GM19468 (cell line): ENCODE data around the gene MRM1.

Experiments used
- ATAC-seq: cut with Tn5 transposase; IDR thresholded peaks from one replicate; pipeline ENCODE4 v1.9.1; 2021; ENCODE audit warnings: mild to moderate bottlenecking, moderate library complexity, moderate number of reproducible peaks; ENCODE audit not compliant: unreplicated experiment; ENCODE audit errors: extremely low read depth

The MRM1 gene, protein sequence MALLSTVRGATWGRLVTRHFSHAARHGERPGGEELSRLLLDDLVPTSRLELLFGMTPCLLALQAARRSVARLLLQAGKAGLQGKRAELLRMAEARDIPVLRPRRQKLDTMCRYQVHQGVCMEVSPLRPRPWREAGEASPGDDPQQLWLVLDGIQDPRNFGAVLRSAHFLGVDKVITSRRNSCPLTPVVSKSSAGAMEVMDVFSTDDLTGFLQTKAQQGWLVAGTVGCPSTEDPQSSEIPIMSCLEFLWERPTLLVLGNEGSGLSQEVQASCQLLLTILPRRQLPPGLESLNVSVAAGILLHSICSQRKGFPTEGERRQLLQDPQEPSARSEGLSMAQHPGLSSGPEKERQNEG

DNA sequence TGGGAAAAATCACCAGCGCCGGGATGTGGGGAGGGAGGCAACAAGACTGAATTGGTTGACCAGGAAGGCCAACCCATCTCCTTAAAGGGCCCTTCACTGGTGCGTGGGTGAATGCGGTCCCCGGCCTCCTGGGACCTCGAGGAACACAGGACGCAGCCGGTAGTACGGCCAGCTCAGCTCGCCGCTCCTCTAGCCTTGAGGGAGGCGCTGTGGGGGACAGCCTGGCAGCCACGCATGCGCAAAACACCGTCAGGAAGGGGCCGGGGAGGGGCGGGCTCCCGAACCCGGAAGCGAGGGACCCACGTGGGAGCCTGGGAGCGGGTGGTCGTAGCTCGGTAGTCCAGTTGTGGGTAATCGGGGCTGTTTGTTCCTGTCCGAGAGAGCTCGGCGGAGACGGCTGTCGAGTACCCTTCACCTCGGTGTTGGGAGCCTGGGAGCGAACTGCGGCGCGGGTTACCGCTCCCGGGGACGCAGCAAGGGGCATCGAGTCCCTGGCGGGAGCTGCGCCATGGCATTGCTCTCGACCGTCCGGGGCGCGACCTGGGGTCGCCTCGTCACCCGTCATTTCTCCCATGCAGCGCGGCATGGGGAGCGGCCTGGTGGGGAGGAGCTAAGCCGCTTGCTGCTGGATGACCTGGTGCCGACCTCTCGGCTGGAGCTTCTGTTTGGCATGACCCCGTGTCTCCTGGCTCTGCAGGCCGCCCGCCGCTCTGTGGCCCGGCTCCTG is at the start of gene MRM1:
MRM1 (plus strand) TSS at position 281 of the 727 bp plus-strand sequence; CDS start at position 509, 228 bp downstream.
- ATAC-seq, result peak; percentile 49

DNA sequence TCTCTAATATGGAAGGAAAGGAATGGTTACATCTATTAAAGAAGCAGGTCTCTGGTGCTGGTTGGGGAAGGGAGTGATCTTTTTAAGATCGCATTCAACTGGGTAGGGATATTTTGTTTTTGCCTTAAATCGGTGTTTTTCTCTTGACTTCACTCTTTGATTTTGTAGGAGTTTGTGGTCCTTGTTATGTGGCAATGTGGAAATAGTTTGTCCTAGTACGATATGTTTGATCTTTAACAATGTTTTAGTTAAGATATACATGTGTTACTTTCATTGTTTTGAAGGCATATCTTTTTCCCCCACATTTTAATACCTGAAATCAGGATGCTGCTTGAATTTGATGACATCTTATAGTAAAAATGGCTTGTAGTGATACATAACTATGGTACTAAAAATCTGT is 47.9 kb upstream of the MRM1 start:
- no peak for ATAC-seq

DNA sequence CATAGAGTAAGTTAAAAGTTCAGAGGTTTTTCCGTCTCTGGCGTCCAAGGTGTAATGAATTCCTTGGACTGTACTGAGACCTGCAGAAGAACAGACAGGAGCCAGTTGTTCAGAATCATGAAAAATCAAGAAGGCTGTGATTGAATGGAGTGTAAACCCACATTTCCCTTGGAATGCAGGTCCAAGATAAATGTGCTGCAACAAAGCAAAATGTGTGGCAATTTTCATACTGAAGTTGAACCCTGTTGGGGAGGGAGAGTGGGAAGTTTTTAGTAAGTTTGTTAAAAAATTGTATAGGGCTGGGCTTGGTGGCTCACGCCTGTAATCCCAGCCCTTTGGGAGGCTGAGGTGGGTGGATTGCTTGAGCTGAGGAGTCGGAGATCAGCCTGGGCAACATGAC is 35.3 kb upstream of the MRM1 start:
- no peak for ATAC-seq

DNA sequence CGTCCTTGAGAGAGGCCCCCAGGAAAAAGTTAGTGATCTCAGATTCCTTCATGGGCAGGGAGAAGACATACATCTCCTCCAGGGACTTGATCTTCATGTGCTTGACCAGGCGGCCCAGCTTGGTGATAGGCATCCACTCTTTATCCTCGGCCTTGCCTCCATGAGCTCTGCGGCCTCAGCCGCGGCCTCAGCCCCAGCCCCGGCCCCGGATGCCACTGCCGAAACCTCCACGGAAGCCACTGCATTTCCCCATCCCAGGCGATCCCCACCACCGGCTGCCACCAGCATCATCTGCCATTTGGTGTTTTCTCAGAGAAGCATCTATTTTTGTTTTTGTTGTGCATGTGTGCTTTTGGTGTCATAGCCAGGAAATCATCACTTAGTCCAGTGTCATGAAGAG is 26.4 kb upstream of the MRM1 start:
- no peak for ATAC-seq

DNA sequence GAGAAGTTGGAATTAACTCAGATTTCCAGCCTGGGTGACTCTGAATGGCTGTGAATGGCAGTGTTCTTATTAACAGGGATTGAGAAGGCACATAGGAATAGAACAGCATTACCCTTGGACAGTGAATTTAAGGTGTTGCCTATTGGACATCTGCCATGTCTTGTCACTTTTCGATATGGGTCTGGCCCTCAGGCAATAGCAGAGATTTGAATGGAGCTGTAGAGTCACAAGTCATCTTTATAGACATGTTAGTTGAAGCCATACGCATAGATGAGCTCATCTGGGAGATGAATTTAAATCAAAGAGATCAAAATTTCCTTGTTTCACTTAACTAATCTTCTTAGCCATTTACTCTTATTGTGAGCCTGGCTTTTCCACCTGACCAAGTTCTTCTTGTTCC is 24.6 kb upstream of the MRM1 start:
- no peak for ATAC-seq

DNA sequence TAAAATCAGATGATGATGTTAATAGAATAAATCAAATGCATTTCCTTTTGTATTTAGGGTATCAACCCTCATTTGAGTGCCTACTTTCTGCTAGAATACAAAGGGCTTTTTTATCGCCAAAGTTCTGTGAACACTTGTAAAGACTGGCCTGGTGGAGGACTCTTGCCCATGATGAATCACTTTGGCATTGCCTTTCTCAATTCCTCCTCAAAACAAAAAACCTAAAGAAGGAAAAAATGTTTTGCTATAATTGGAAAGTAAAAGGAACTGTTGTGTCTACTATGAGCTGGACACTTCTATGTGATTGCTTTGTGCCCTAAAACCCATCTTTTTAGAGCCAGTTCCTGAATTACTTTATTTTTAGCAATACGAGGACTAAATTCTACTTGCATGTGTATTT is 22.7 kb upstream of the MRM1 start:
- no peak for ATAC-seq

DNA sequence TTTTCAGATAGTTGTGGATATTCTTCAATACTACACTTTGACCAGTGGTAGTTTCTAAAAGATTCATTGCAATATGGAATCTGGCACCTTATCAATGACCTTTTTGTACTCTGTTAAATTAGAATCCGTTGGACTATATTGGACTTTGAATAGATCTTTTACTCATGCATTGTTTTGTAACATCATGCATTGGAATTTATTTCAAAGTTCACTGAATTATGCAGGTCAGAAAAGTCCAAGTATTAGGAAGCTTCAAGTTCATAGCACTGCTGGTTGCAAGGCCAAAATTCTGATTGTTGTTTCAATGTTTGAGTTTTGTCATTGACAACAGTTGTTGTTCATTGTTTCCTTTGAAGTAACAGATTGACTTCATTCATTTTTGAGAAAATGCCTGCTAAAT is 17.6 kb upstream of the MRM1 start:
- no peak for ATAC-seq

DNA sequence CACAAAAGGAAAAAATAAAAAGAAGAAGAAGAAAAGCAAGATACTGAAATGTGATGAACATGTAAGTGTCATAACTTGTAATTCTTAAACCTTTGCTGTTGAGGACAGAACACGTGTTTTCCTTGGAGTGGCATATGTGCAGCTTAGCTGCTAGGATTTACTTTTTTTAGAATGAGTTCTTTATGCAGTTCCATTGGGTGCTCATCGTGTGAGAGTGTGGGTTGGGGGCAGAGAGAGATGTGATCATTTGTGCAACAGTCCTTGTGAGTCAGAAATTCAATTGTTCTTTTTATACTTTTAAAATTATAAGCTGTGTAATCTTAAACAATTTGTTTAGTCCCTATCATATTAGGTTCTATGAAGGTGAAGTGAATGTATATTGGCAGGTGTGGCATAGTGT is 15.2 kb upstream of the MRM1 start:
- no peak for ATAC-seq

DNA sequence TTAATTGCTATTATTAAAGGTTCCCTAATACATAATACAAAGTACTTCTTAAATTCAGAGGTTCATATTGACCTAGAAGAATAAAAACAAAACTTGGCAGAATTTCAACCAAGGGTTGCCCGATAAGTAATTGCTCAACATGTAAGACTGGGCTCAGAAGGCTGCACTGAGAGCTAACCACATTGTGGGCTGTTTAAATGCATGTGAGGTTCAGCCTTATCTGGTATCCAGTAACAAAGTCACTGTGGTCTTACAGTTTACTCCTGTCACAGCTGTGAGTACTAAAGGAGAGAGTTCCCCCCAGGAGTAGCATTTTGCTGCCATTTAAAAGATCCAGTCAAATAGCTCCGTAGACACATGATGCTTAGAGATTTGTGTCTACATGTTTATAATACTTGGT is 11.3 kb upstream of the MRM1 start:
- no peak for ATAC-seq

DNA sequence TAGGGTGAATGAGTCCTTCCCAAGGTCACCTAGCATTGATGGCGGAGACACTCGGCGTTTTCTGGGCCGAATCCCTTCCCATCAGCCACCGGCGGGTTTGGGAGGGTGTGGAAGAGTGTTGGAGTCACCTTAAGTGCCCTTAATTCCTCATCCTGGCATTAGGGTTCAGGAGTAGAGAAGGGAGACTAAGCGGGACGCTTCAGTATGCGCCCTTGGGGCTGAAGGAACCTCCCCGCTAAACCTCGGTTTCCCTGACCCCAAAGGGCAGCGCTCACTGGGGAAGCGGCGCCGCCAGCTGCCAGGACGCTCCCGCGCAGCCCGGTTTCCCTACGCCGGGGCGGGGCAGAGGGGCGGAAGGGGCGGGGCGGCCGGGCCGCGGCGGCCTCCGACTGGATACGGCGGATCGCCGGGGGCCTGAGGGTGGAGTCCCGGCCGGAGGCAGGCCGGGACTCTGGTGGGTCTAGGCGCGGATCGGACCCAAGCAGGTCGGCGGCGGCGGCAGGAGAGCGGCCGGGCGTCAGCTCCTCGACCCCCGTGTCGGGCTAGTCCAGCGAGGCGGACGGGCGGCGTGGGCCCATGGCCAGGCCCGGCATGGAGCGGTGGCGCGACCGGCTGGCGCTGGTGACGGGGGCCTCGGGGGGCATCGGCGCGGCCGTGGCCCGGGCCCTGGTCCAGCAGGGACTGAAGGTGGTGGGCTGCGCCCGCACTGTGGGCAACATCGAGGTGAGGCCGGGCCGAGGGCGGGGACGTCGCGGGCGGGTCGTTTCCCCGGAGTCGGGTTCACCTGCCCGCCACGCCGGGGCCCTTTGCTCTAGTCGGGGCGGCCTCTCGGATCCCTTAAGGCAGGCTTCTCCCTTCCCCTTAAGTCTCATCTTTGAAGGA is 9.7 kb upstream of the MRM1 start, which contains the start of gene DHRS11:
DHRS11 (plus strand) TSS at position 446 of the 882 bp plus-strand sequence; CDS start at position 577, 131 bp downstream.
- peak; percentile 37 for ATAC-seq

DNA sequence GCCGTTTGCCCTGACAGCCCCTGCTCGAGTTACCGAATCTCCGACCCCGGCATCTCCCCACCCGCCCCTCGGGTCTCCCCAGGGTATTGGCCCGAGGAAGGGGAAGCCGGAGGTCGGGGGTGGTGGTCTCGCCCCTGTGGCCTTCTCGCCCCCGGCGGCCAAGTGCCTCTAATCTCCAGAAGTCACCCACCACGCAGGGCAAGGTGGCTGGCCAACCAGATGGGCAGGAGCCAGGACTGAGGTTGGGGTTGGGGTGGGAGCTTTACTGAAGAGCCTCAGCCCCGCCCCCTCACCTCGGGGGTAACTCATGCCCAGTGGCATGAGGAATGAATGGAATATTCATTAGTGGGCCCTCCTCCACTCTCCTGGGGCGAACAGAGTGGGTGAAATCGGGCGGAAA is 9.1 kb upstream of the MRM1 start:
- no peak for ATAC-seq

DNA sequence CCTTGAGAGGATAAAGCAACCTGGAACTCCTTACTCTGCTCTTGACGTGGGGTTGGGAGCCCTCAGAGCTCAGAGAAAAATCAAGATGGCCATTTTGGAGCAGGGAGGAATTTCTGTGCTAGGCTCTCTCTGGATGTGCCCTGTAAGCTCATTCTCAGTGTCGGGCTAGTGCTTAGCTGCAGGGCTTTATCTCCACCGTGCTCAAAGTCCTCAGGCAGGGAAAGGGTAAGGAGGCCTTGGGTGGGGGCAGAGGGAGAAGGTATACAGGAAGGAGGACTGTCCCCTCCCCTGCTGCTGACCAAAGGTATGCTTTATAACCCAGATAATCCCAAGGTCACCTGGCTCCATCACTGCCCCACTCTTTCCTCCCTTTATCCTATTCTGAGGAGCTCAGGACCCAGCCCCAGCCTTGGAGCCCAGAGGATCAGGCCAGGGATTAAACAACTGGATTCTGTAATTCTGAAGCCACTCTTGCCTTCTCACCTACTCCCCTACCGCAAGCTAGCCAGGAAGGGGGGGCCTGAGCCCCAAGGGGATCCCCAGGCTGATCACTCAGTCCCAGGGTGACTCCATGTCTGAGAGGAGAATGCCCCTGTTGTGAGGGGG is 8.6 kb upstream of the MRM1 start:
- no peak for ATAC-seq

DNA sequence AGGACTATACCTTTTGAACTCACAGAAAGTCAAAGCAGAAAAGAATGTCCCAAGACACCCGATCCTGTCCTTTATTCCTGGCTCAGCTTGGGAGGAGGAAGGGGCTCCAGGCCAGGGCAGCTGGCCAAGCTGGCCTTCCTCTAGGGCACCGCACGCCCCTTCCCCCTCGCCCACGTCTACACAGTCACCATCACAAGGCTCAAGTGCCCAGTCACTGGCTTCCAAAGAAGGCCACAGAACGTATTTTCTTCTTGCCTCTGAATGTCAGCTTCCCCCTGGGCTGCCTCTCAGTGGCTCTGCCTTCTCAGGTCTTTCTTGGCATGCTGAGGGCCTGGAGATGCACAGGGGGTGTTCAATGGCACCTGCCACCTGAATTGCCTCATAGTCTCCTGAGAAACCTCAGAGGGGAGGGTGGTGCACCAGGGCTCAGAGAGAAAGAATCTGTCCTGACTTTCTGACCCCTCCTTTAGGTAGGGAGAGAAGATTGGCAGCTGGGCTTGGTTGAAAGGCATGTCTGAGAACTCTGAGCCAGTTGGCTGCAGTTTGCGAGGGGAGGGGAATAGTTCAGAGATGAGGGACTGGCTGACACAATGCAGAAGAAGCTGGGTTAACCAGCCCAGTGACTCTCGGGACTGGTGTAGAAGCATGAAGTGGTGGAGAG is 7.6 kb upstream of the MRM1 start:
- ATAC-seq, result no peak

DNA sequence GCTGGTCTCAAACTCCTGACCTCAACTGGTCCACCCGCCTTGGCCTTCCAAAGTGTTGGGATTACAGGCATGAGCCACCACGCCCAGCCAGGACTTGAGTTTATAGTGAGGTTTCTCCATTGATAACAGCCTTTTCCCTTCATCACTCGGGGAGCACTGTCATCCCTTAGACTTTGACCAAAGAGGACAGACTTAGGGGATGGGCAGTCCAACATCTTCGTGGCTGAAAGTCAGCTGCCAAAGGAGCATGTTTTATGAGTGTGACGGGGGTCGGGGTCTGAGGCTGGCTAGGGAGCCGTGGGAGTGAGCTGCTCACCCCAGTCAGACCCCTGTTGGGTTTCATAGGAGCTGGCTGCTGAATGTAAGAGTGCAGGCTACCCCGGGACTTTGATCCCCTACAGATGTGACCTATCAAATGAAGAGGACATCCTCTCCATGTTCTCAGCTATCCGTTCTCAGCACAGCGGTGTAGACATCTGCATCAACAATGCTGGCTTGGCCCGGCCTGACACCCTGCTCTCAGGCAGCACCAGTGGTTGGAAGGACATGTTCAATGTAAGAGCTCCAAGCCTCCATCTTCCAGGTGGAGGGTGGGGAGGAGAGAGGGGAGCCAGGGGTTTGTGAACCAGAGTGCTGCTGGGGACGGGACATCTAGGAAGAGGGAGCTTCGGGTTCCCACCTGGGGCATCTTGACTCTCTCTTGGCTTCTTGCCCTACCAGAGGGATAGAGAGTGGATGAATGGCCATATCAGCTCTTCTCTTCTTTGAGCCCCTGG is 6.6 kb upstream of the MRM1 start:
- no peak for ATAC-seq

DNA sequence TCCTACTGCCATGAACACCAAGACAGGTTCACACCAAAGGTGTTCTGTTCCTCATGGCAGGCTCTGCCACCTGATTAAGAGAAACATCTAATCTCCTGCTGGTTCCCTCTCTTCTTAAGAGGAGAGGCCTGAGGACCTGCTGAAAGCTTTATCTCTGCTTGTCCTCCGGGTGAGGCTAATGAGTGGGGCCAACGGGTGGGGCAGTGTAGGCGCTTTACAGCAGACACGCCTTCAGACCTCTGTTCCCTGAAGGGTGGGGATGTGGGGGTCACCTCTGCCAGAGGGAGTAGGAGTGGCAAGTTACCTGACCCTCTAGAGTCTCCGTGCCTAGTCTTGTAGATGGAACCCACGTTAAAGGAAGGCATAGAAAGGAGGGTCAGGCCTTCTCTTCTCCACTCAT is 4.2 kb upstream of the MRM1 start:
- no peak for ATAC-seq

DNA sequence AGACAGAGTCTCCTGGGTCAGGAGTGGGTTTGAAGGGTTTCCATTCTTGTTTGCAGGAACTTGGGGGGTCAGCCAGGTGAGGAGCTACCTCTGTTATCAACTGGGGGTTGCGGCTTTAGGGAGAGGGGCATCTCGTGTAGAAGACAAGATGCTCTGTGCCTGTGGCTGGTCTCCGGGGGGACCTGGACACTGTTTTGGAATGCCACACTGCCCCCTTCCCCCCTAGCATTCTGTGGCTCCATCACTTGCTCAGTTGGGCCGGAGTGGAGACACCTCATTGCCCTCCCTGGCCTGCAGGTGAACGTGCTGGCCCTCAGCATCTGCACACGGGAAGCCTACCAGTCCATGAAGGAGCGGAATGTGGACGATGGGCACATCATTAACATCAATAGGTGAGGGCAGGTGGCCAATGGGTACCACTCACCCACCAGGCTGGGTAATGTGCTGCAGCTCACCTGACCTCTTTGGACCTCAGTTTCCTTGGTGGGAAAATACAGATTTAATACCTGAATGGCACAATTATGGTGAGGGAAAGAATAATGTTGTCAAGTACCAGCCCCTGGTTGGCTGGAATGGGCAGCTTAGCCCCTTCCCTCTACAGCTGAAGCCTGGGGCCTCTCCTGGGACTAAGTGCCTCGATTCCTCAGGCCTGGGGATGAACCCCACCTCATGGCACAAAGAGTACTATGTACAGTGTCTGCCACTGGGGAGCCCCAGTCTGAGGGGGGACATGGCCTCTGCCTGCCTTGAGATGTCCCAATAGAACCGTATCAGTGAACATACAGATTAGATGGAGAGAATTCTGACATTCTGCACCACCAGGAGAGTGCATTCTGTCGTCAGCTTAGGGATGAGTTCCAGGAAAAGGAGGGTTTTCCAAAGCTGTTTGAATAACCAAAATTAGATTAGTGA is 3.3 kb upstream of the MRM1 start:
- no peak for ATAC-seq

DNA sequence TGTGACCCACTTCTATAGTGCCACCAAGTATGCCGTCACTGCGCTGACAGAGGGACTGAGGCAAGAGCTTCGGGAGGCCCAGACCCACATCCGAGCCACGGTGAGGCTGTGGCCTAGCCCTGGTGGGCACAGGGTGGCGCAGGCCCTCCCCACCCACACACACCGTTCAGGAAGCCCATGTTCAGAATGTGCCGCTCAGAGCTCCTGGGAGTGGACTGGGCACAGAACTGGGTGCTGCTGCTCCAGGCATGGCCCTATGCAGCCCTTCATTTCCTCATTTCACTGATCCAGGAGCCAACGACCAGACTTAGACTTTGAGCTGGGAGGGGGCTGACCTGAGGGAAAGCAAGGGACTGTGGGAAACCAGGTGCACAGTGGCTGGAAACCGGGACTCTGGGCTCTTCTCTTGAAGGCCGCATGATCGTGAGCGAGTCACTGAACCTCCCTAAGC is 2.4 kb upstream of the MRM1 start:
- no peak for ATAC-seq
